H1 (cell line): ENCODE results near the gene PPP1R15B. TPM values are rescaled to one million over a fixed set of nuclear protein-coding genes. Genes with fewer than 3 reads are reported as not detected.
A peak's percentile ranks its signal among the peaks of the same experiment; 100 is the strongest.

ENCODE experiments used
- CBX5 ChIP-seq: fragments of 300-800, 300-1000 bp; sonication (generic); IDR thresholded peaks from 2 replicates; pipeline ENCODE4 v1.7.1; 2016; ENCODE audit warnings: antibody characterized with exemption, low read length, low read depth
- CTCF ChIP-seq, 3 experiments: IDR thresholded peaks; 1 replicate in 2 of 3; 2 replicates in 1 of 3; pipeline versions ENCODE4 v1.5.1 to v1.6.1; 2011; ENCODE audit warnings: low read length in 3 of 3, mild to moderate bottlenecking in 3 of 3, inconsistent platforms in 2 of 3, low read depth in 1 of 3, moderate library complexity in 1 of 3; ENCODE audit not compliant: insufficient read depth in 1 of 3; ENCODE audit errors: control extremely low read depth in 1 of 3
- MAX ChIP-seq: IDR thresholded peaks from 2 replicates; pipeline ENCODE4 v1.6.1; 2012; ENCODE audit warnings: inconsistent platforms
- RAD21 ChIP-seq, 2 experiments: IDR thresholded peaks in 1 of 2; conservative IDR thresholded peaks in 1 of 2; 2 replicates each; pipeline ENCODE4 v1.6.1; 2011; ENCODE audit warnings: low read depth in 2 of 2, low read length in 2 of 2, improper control_type of control experiment in 1 of 2, inconsistent platforms in 1 of 2, mild to moderate bottlenecking in 1 of 2, moderate library complexity in 1 of 2
- RNF2 ChIP-seq: fragments of 200-900, 300-1000 bp; sonication (generic); IDR thresholded peaks from 2 replicates; pipeline ENCODE4 v1.7.1; 2016; ENCODE audit warnings: borderline replicate concordance, low read depth, mild to moderate bottlenecking, antibody characterized with exemption, low read length; ENCODE audit not compliant: poor library complexity, severe bottlenecking; ENCODE audit errors: missing control alignments
- SIN3A ChIP-seq, 2 experiments: IDR thresholded peaks in 1 of 2; conservative IDR thresholded peaks in 1 of 2; 2 replicates each; pipeline ENCODE4 v1.6.1; 2011 to 2012; ENCODE audit warnings: low read length in 2 of 2, improper control_type of control experiment in 1 of 2, low read depth in 1 of 2, mild to moderate bottlenecking in 1 of 2
- polyA plus RNA-seq, 7 experiments: library from polyadenylated mRNA; depleted of rRNA in 3 of 7; stranded (reverse) in 5 of 7; unstranded in 2 of 7; fragments of >200 nt in 5 of 7; fragments of 200-250 nt in 2 of 7; gene quantifications; 1 replicate in 5 of 7; 2 replicates in 1 of 7; 4 replicates in 1 of 7; pipeline versions ENCODE4 v1.2.1 to v1.2.3, GENCODE V29; 2011 to 2013; ENCODE audit warnings: missing spikeins in 2 of 7, mixed read lengths in 2 of 7
- total RNA-seq: library from RNA; stranded (reverse); fragmentation: NEBNext Ultra II Directional; extraction: Animal tissue kit (Norgen Biotek cat#: 25700); gene quantifications from 2 replicates; pipeline ENCODE4 v1.2.1, GENCODE V29; 2021

PPP1R15B gene
- total and polyA plus RNA-seq, 2 of the 8 experiments (the other 6 are each of a cell fraction or from before 2014, with no cell fraction given): 14.4 to 72.2 TPM

GRCh38 chr1:204359474-204360255, 52.0 kb downstream of the PPP1R15B start, which contains the start of gene PLEKHA6 (continued):
- peak; percentile 54 to 68 for TF ChIP-seq RAD21 (IDR thresholded peaks at IDR 0.05 in 1 of 2, conservative IDR thresholded peaks at IDR 0.05 in 1 of 2; ENCODE audit: low read depth in 2 of 2, low read length in 2 of 2)
- peak in 1 of 2 experiments; percentile 27; a peak in 1 of 4 replicates for TF ChIP-seq SIN3A (conservative IDR thresholded peaks at IDR 0.05 in 1 of 2, IDR thresholded peaks at IDR 0.05 in 1 of 2; ENCODE audit: low read depth in 1 of 2, low read length in 2 of 2)
- no peak for TF ChIP-seq CBX5
- TF ChIP-seq MAX: peak; percentile 30; the same call in 1 of the 2 replicates
- no peak for TF ChIP-seq RNF2
- peak; percentile 30 to 71 (median 48) for TF ChIP-seq CTCF (IDR thresholded peaks at IDR 0.05; ENCODE audit: control extremely low read depth in 1 of 3, insufficient read depth in 1 of 3, low read depth in 1 of 3, low read length in 3 of 3)
- TF ChIP-seq, all 59 proteins: peak for 6
